GM18498 (cell line): ENCODE measurements around the gene APOH.

ENCODE experiments used
- ATAC-seq: cut with Tn5 transposase; IDR thresholded peaks from one replicate; pipeline ENCODE4 v1.9.1; 2021; ENCODE audit warnings: mild to moderate bottlenecking, moderate library complexity; ENCODE audit not compliant: unreplicated experiment

APOH gene

GRCh38 chr17:66235377-66235994 lies 6.3 kb upstream of the APOH start:
- ATAC-seq = no peak

- no peak for ATAC-seq
Observed at GRCh38 chr17:66234611-66235010, 5.4 kb upstream of the APOH start.

GRCh38 chr17:66233023-66233753 lies 4.0 kb upstream of the APOH start:
- no peak for ATAC-seq

GRCh38 chr17:66230922-66231591 lies 1.8 kb upstream of the APOH start:
- no peak for ATAC-seq

- ATAC-seq = no peak
Observed at GRCh38 chr17:66229783-66230538, 746 bp upstream of the APOH start.

GRCh38 chr17:66227212-66228045 lies 1.8 kb downstream of the APOH start:
- no peak for ATAC-seq

- ATAC-seq = no peak
Observed at GRCh38 chr17:66222798-66223350, 6.3 kb downstream of the APOH start.

GRCh38 chr17:66221755-66222530 lies 7.3 kb downstream of the APOH start:
- ATAC-seq = no peak

- no peak for ATAC-seq
Observed at GRCh38 chr17:66221343-66221742, 7.9 kb downstream of the APOH start.

- ATAC-seq = no peak
Observed at GRCh38 chr17:66220079-66220835, 9.0 kb downstream of the APOH start.

GRCh38 chr17:66215529-66215911 lies 13.7 kb downstream of the APOH start:
- ATAC-seq = no peak

- ATAC-seq = no peak
Observed at GRCh38 chr17:66214884-66215528, 14.2 kb downstream of the APOH start.

GRCh38 chr17:66211047-66211810 lies 18.0 kb downstream of the APOH start:
- no peak for ATAC-seq

- no peak for ATAC-seq
Observed at GRCh38 chr17:66210208-66210574, 19.0 kb downstream of the APOH start.

GRCh38 chr17:66207936-66208335 lies 21.3 kb downstream of the APOH start:
- no peak for ATAC-seq

- ATAC-seq = no peak
Observed at GRCh38 chr17:66203274-66204015, 25.8 kb downstream of the APOH start.

GRCh38 chr17:66200685-66201092 lies 28.5 kb downstream of the APOH start:
- ATAC-seq = no peak
